ENCODE measurements around the gene GUCY1A2.
"Not testable (repeated sequence)": the region's sequence is repeated elsewhere in the genome, so short reads cannot be mapped to it uniquely, and the experiment has no call there.

The GUCY1A2 gene

GRCh38 chr11:106950067-106950491 lies 68.2 kb downstream of the GUCY1A2 start:
- no peaks in the 10 kb centered on the region for H3K4me1 ChIP-seq (ENCODE audit: insufficient read depth, low read length)
- no peaks in the 10 kb centered on the region; the same call in 1 of the 2 replicates for H3K9me3 ChIP-seq (ENCODE audit: control insufficient read depth, insufficient read depth, low read length)
- no peak overlapping the region for H3K9ac ChIP-seq (ENCODE audit: low read depth, low read length)
- H3K36me3 ChIP-seq (ENCODE audit: insufficient read depth, low read length): no peaks in the 10 kb centered on the region

DNA sequence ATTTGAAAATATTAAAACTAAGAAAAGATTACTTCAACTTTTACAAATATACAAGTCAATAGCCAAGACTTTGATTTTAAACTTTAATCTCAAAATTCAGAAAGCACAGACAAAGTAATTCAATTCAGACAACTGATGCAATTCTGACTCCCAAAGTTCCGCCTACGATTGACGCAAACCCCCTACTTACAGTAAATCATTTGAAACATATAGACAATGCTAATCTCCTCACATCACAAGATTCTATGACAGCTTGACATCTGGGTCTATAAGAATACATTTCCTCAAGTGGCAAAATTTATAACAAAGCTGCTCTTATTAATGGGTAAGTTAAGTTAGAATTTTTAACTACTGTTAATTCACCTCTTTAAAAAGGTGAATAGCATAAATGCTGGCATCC lies 75.2 kb downstream of the GUCY1A2 start:
- no peaks in the 10 kb centered on the region for H3K36me3 ChIP-seq (ENCODE audit: insufficient read depth, low read length)
- H3K4me1 ChIP-seq (ENCODE audit: insufficient read depth, low read length): no peaks in the 10 kb centered on the region; the same call in 1 of the 2 replicates
- no peak overlapping the region for H3K9ac ChIP-seq (ENCODE audit: low read depth, low read length)
- H3K9me3 ChIP-seq (ENCODE audit: control insufficient read depth, insufficient read depth, low read length): no peaks in the 10 kb centered on the region

- Histone ChIP-seq H3K9me3 (ENCODE audit: control insufficient read depth, insufficient read depth, low read length) (no peaks in the 10 kb centered on the region), H3K4me1 (ENCODE audit: insufficient read depth, low read length) (no peaks in the 10 kb centered on the region; the same call in 1 of the 2 replicates), H3K36me3 (ENCODE audit: insufficient read depth, low read length) (no peaks in the 10 kb centered on the region), H3K9ac (ENCODE audit: low read depth, low read length) (no peak overlapping the region)
Measured at GRCh38 chr11:106939157-106939556, 79.1 kb downstream of the GUCY1A2 start.

GRCh38 chr11:106937111-106937510 lies 81.2 kb downstream of the GUCY1A2 start:
- H3K36me3 ChIP-seq (ENCODE audit: insufficient read depth, low read length): no peaks in the 10 kb centered on the region
- H3K9ac ChIP-seq (ENCODE audit: low read depth, low read length): no peak overlapping the region
- H3K9me3 ChIP-seq (ENCODE audit: control insufficient read depth, insufficient read depth, low read length): no peaks in the 10 kb centered on the region
- H3K4me1 ChIP-seq (ENCODE audit: insufficient read depth, low read length): no peaks in the 10 kb centered on the region; the same call in 1 of the 2 replicates

DNA sequence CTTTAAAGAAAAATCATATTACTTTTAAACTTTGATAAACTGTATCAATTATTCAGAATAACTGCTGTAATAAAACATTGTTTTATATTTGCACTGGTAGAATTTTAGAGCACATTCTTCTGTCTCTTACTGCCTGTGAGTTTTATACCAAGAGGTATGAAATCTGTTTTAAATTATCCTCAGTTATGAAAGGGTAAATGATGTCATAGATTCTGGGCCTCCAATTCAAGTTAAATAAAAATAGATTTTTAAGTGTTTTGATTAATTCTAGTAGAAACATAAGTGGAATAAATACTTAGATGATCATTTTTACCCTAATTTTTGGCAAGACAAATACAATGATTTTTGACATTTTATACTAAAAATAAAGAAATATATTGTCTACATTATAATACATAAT lies 93.0 kb downstream of the GUCY1A2 start:
- no peaks in the 10 kb centered on the region for H3K4me1 ChIP-seq (ENCODE audit: insufficient read depth, low read length)
- no peaks in the 10 kb centered on the region; the same call in 1 of the 2 replicates for H3K36me3 ChIP-seq (ENCODE audit: insufficient read depth, low read length)
- H3K9me3 ChIP-seq (ENCODE audit: control insufficient read depth, insufficient read depth, low read length): no peaks in the 10 kb centered on the region
- no peak overlapping the region for H3K9ac ChIP-seq (ENCODE audit: low read depth, low read length)

GRCh38 chr11:106920899-106921509 lies 97.3 kb downstream of the GUCY1A2 start:
- no peaks in the 10 kb centered on the region for H3K36me3 ChIP-seq (ENCODE audit: insufficient read depth, low read length)
- H3K9ac ChIP-seq (ENCODE audit: low read depth, low read length): no peak overlapping the region
- no peaks in the 10 kb centered on the region for H3K9me3 ChIP-seq (ENCODE audit: control insufficient read depth, insufficient read depth, low read length)
- no peaks in the 10 kb centered on the region for H3K4me1 ChIP-seq (ENCODE audit: insufficient read depth, low read length)

- no peaks in the 10 kb centered on the region for H3K36me3 ChIP-seq (ENCODE audit: insufficient read depth, low read length)
- no peaks in the 10 kb centered on the region for H3K9me3 ChIP-seq (ENCODE audit: control insufficient read depth, insufficient read depth, low read length)
- no peaks in the 10 kb centered on the region for H3K4me1 ChIP-seq (ENCODE audit: insufficient read depth, low read length)
- no peak overlapping the region for H3K9ac ChIP-seq (ENCODE audit: low read depth, low read length)
Measured at GRCh38 chr11:106917973-106918372, 100.3 kb downstream of the GUCY1A2 start.

DNA sequence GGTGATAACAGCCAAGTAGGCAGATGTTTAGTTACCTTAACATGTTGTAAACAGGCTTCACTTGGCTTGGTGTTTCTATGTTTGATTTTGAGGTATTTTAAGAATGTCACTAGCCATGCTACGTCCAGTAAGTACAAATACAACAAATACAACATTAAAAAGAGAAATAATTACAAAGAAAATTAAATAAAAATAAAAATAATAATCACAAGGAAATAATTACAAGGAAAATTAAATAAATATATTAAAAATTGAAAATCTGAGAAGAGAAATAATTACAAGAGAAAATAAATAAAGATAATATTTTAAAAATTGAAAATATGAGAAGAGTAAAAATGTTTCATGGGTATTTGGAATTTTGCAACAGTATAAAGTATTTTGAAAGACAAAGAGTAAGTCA lies 103.9 kb downstream of the GUCY1A2 start:
- Histone ChIP-seq H3K4me1 (ENCODE audit: insufficient read depth, low read length) (no peaks in the 10 kb centered on the region), H3K9me3 (ENCODE audit: control insufficient read depth, insufficient read depth, low read length) (no peaks in the 10 kb centered on the region), H3K36me3 (ENCODE audit: insufficient read depth, low read length) (no peaks in the 10 kb centered on the region), H3K9ac (ENCODE audit: low read depth, low read length) (no peak overlapping the region)

DNA sequence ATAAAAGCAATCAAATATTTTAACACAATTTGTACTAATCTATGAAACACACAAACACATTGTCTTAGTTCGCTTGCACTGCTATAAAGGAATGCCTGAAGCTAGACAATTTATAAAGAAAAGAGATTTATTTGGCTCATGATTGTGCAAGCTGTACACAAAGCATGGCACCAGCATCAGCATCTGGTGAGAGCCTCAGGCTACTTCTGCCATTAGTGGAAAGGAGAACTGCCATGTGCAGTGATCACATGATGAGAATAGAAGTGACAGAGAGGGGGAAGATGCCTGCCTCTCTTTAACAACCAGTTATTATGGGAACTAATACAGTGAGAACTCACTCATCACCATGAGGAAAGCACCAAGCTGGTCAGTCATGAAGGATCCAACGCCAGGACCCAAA lies 105.1 kb downstream of the GUCY1A2 start:
- Histone ChIP-seq H3K36me3 (ENCODE audit: insufficient read depth, low read length) (no peaks in the 10 kb centered on the region), H3K9me3 (ENCODE audit: control insufficient read depth, insufficient read depth, low read length) (no peaks in the 10 kb centered on the region), H3K9ac (ENCODE audit: low read depth, low read length) (no peak overlapping the region), H3K4me1 (ENCODE audit: insufficient read depth, low read length) (no peaks in the 10 kb centered on the region)

DNA sequence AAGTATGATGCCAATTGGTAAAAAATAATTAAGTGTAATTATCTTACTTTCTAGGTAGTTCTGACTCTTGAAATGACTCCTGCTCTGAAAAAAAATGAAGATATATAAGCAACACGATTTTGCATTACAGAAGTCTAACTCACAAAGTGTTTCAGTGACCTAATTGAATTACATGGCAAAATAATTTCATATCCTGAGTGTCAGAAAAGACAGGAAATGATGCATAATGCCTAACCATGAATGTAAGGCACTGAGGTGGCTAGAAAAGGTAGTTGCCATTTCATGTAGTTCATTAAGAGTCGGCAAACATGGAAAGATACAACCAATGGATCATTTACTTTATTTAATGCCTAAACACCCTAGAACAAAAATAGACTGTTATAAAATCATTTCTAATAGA lies 113.5 kb downstream of the GUCY1A2 start:
- H3K9ac ChIP-seq (ENCODE audit: low read depth, low read length): no peak overlapping the region
- no peaks in the 10 kb centered on the region for H3K4me1 ChIP-seq (ENCODE audit: insufficient read depth, low read length)
- H3K36me3 ChIP-seq (ENCODE audit: insufficient read depth, low read length): no peaks in the 10 kb centered on the region
- H3K9me3 ChIP-seq (ENCODE audit: control insufficient read depth, insufficient read depth, low read length): no peaks in the 10 kb centered on the region

- Histone ChIP-seq H3K9ac (ENCODE audit: low read depth, low read length) (no peak overlapping the region), H3K9me3 (ENCODE audit: control insufficient read depth, insufficient read depth, low read length) (no peaks in the 10 kb centered on the region), H3K4me1 (ENCODE audit: insufficient read depth, low read length) (no peaks in the 10 kb centered on the region), H3K36me3 (ENCODE audit: insufficient read depth, low read length) (no peaks in the 10 kb centered on the region)
Measured at GRCh38 chr11:106889718-106890117, 128.6 kb downstream of the GUCY1A2 start.

GRCh38 chr11:106888386-106888785 lies 129.9 kb downstream of the GUCY1A2 start:
- Histone ChIP-seq H3K9me3 (ENCODE audit: control insufficient read depth, insufficient read depth, low read length) (no peaks in the 10 kb centered on the region), H3K36me3 (ENCODE audit: insufficient read depth, low read length) (no peaks in the 10 kb centered on the region), H3K9ac (ENCODE audit: low read depth, low read length) (no peak overlapping the region), H3K4me1 (ENCODE audit: insufficient read depth, low read length) (no peaks in the 10 kb centered on the region)

GRCh38 chr11:106883693-106884092 lies 134.6 kb downstream of the GUCY1A2 start:
- H3K4me1 ChIP-seq (ENCODE audit: insufficient read depth, low read length); H3K9me3 ChIP-seq (ENCODE audit: control insufficient read depth, insufficient read depth, low read length); H3K36me3 ChIP-seq (ENCODE audit: insufficient read depth, low read length); H3K9ac ChIP-seq (ENCODE audit: low read depth, low read length): not testable (repeated sequence)

DNA sequence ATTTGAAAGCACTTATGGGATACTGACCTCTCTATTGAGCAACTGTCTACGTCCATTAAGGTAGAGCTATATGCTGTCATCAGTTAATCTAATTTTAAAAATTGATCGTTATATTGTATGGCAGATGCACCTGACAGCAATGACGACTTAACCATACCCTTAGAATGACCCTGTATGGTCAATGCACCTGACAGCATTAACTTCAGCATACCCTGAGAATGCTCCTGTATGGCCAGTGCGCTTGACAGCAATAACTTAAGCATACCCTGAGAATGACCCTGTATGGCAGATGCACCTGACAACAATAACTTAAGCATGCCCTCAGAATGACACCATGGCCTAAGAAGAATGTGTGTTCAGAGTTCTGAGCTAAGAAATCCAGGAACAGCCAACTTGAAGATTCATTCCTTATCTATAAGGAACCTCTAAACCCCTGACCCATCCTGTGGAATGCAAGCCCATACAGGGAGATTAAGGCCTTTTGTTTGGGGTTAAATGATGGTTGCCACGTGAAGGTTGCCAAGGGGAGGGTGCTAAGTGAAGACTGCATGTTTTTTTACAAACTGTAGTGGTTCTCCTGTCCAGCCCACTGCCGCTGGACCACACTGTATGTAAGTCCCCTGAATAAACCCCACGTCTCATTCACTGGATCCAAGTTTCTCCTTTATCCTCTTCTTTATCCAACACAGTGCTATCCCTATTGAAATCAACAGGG lies 138.3 kb downstream of the GUCY1A2 start:
- H3K9ac ChIP-seq (ENCODE audit: low read depth, low read length): no peak overlapping the region
- H3K4me1 ChIP-seq (ENCODE audit: insufficient read depth, low read length): no peaks in the 10 kb centered on the region
- no peaks in the 10 kb centered on the region for H3K36me3 ChIP-seq (ENCODE audit: insufficient read depth, low read length)
- no peaks in the 10 kb centered on the region for H3K9me3 ChIP-seq (ENCODE audit: control insufficient read depth, insufficient read depth, low read length)

DNA sequence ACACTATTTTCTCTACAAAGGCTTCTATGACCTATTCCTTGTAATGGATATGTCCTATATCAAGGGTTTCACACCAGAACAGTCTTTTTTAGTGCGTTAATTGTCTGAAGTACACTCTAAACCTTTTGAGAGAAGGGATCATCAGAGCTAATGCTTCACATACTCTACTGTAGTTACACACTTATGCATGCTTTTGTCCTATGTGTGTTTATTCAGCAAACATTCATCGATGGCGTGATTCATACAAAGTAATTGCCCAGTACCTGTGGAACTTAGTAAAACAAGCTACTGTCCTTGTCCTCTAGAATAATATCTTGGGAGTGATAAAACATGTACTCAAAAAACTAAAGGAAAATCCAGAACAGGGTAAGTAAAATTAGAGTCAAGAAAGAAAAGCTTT lies 139.2 kb downstream of the GUCY1A2 start:
- Histone ChIP-seq H3K36me3 (ENCODE audit: insufficient read depth, low read length) (no peaks in the 10 kb centered on the region), H3K4me1 (ENCODE audit: insufficient read depth, low read length) (no peaks in the 10 kb centered on the region), H3K9me3 (ENCODE audit: control insufficient read depth, insufficient read depth, low read length) (no peaks in the 10 kb centered on the region), H3K9ac (ENCODE audit: low read depth, low read length) (no peak overlapping the region)

All from ES-I3 (cell line).